ENCODE data around the gene FOLR2. TPM values are rescaled to one million over a fixed set of nuclear protein-coding genes. Genes with fewer than 3 reads are reported as not detected.

The FOLR2 gene
- total RNA-seq, 1 donor from 2014 or later = 22.8 TPM

DNA sequence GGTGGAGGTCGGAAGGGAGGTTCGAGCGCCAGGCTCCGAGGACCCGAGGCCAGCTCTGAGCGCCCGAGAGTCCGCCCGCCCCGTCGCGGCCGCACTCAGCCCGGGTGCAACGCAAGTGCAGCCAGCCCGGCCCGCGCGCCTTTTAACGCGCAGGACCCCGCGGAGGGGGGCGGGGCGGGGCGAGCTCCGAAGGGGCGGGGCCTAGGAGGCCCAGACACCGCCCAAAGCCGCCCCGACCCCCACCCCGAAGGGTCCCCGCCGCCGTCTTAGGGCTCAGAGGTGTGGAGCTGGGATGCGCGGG is 27.4 kb downstream of the FOLR2 start, which contains the start of gene PHOX2A:
TSS of gene PHOX2A (minus strand) at position 117 of the 301 bp plus-strand sequence. CDS start 172 bp downstream, outside the sequence.
- TF ChIP-seq, protein P1, sequence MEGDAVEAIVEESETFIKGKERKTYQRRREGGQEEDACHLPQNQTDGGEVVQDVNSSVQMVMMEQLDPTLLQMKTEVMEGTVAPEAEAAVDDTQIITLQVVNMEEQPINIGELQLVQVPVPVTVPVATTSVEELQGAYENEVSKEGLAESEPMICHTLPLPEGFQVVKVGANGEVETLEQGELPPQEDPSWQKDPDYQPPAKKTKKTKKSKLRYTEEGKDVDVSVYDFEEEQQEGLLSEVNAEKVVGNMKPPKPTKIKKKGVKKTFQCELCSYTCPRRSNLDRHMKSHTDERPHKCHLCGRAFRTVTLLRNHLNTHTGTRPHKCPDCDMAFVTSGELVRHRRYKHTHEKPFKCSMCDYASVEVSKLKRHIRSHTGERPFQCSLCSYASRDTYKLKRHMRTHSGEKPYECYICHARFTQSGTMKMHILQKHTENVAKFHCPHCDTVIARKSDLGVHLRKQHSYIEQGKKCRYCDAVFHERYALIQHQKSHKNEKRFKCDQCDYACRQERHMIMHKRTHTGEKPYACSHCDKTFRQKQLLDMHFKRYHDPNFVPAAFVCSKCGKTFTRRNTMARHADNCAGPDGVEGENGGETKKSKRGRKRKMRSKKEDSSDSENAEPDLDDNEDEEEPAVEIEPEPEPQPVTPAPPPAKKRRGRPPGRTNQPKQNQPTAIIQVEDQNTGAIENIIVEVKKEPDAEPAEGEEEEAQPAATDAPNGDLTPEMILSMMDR (IDR thresholded peaks at IDR 0.05) = no peak
- H3K9me3 ChIP-seq = no peaks in the 10 kb centered on the region
- no peaks in the 10 kb centered on the region for H3K36me3 ChIP-seq
- no peak within 1 kb of the TSS for H3K27ac ChIP-seq
- DNase-seq (no peak), ATAC-seq (no peak)
- peaks cover 18% of the 10 kb centered on the region for H3K4me1 ChIP-seq
- intact Hi-C loops (cut with DNase I) = no loop called here
- peaks cover 85% of the 10 kb centered on the region for H3K27me3 ChIP-seq
- H3K4me3 ChIP-seq = peak within 1 kb of the TSS; percentile 16

DNA sequence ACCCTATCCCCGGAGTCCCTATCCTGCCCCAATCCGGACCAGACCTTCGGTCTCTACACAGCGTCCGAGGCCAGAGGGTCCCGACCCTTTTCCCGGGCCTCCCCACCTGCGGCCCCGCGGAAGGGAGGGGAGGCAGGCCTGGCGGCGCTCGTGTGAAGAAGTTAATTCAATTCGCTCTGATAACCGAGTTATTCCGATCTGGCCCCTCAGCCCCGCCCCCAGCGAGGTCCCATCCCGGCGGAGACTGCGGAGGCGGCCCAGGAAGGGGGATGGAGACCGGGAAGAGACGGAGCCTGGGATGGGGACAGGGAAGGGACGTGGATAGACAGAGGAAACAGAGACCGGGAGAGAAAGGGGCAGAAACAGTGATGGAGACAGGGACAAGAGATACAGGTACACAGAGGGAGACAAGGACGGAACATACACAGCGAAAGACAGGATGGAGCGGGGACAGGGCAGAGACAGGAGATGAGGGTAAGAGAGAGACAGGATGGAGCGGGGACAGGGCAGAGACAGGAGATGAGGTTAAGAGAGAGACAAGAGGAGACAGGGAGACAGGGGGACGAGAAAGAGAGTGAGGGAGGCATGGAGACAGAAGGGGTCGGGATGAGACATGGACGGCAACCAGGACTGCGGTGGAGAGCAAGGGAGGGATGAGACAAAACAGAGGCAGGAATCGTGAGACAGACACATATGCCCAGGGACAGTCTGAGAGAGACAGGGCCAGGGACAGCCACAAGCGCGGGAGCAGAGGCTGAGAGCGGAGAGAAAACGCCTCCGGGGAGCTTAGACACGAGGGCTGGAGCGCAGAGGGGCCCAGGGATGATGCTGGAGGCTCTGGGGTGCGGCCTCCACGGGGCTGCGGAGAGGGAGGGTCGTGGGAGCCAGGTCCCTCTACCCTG is 28.0 kb downstream of the FOLR2 start:
- Histone ChIP-seq H3K9me3 (no peaks in the 10 kb centered on the region), H3K27me3 (peaks cover 85% of the 10 kb centered on the region), H3K4me1 (peaks cover 13% of the 10 kb centered on the region), H3K36me3 (no peaks in the 10 kb centered on the region), H3K27ac (no peak overlapping the region), H3K4me3 (peak overlapping the region; percentile 16)
- ATAC-seq (no peak), DNase-seq (peak; percentile 64)
- intact Hi-C loops (cut with DNase I) = no loop called here
- TF ChIP-seq, protein P1 (IDR thresholded peaks at IDR 0.05) = no peak

DNA sequence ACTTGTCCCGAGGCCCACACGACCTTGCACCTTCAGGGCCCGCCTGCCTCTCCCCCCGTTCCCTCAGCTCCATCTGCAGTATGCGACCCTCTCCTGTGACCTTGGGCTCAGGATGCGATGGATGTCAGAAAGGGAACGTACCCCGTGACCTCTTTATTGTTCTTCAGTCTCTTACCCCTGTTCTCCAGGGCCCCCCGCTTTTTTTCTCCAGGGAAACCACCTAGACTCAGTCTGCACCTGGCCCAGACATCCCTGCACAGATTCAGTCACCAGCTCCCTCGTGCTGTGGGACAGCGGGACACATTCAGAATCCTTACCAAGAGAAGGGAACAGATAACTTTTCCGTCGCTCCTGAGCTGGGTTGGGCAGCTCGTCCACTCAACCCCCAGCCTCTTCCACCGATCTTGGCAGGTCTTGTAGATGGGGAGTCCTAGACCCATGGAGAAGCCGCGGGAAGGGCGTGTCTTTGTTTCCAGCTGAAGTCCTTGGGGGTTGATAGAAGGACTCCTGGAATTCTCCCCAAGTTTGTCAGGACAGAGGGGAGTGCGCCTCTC is 28.7 kb downstream of the FOLR2 start:
- Histone ChIP-seq H3K9me3 (no peaks in the 10 kb centered on the region), H3K4me3 (no peak overlapping the region), H3K36me3 (no peaks in the 10 kb centered on the region), H3K27ac (no peak overlapping the region), H3K4me1 (peaks cover 9% of the 10 kb centered on the region), H3K27me3 (peaks cover 83% of the 10 kb centered on the region)
- TF ChIP-seq, protein P1 (IDR thresholded peaks at IDR 0.05) = no peak
- peak; percentile 47 for DNase-seq
- intact Hi-C loops (cut with DNase I) = no loop called here
- ATAC-seq = no peak

DNA sequence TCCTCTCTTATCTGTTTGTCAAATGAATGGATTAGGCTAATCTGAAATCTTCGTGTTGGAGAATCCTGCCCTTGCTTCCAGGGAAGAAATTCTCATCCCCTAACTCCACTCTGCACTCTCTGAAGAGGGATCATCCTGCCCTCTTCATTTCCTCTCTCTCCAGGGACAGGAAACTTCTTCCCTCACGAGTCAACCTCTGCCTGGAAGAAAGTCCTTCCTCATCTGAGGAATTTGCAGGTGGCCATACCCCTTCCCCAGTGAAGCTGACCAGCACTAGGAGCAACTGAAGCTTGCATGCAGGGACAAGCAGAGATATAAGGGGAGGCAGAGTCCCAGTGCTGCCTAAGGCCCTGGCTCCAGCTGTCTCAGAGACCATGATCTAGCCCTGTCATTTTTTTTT is 31.0 kb downstream of the FOLR2 start:
- Histone ChIP-seq H3K4me3 (no peak overlapping the region), H3K36me3 (no peaks in the 10 kb centered on the region), H3K27ac (no peak overlapping the region), H3K9me3 (no peaks in the 10 kb centered on the region), H3K4me1 (no peaks in the 10 kb centered on the region), H3K27me3 (peaks cover 60% of the 10 kb centered on the region)
- DNase-seq (no peak), ATAC-seq (no peak)
- TF ChIP-seq, protein P1 (IDR thresholded peaks at IDR 0.05) = no peak
- intact Hi-C loops (cut with DNase I) = no loop called here

DNA sequence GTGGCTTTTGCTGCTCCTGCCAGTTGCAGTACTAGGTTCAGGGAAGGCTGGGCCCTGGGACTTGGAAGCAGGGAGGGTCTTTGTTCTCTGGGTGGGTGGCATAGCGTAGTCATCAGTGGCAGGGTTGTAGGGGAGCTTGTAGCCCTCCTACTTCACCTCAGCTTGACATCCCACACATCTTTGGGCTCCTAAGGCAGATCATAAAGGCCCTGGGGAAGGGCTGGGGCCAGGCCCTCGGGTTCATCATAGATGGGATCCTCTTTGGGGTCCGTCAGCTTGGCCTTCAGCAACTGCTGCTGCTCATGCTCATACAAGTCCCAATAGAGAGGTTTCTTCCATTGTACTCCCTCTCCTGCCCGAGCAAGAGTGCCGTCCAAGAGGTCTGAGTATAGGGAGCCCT is 33.4 kb downstream of the FOLR2 start:
- Histone ChIP-seq H3K27ac (no peak overlapping the region), H3K36me3 (no peaks in the 10 kb centered on the region), H3K4me3 (no peak overlapping the region), H3K27me3 (peaks cover 45% of the 10 kb centered on the region), H3K4me1 (no peaks in the 10 kb centered on the region), H3K9me3 (no peaks in the 10 kb centered on the region)
- no peak for ATAC-seq
- no peak for DNase-seq
- intact Hi-C loops (cut with DNase I) = no loop called here
- TF ChIP-seq, protein P1 (IDR thresholded peaks at IDR 0.05) = no peak

Data from upper lobe of right lung (tissue), 1 donor.